Measurements from ENCODE around the gene FGF12. TPM values are rescaled to one million over a fixed set of nuclear protein-coding genes. Genes with fewer than 3 reads are reported as not detected.

FGF12 gene
- total RNA-seq, 1 experiment from 2014 or later: 0.51 TPM

DNA sequence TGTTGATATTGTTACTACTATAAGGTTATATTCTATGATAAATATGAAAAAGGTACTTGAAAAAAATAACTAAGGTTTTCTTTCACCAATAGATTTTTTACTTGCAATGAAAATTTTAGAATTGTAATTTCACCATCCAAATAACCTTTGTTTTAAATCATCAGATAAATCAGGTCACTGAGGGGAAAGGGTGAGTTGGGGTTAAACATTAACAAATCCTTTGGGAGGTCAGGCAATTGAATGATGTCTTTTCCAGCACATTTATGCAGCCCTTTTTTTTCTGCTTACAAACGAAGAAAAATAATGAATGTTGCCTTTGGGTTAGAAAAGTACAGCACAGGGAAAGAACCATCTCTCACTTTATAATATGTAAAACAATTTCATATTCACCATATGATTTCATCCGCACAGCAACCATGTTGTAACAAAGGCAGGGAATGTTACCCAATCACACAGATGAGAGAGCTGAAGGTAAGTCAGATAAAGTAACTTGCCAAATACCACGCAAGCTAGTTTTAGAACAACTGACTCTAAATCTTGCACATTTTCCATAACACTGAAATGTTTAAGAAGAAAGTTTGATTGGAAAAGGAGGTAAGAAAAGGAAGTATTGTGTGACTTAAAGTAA is 151.3 kb downstream of the FGF12 start:
- no peaks in the 10 kb centered on the region for H3K36me3 ChIP-seq (ENCODE audit: control insufficient read depth, insufficient read depth, low read length)
- TF ChIP-seq SIN3A (IDR thresholded peaks at IDR 0.05; ENCODE audit: borderline replicate concordance, insufficient read depth, low read depth, low read length): no peak
- H3K4me3 ChIP-seq (ENCODE audit: low read depth in 2 of 2, low read length in 2 of 2): no peak overlapping the region
- in situ Hi-C loops (cut with HindIII; ENCODE audit: low pct_unique_long_range_greater_than_20kb, low sequenced_read_pairs) (no loop called here), intact Hi-C loops (cut with micrococcal nuclease; ENCODE audit: unreplicated experiment) (no loop called here)
- ATAC-seq (no peak), DNase-seq (ENCODE audit: low read depth, low spot score) (no peak)
- ChIA-PET POLR2A (no interaction called here), CTCF (no interaction called here)
- no TSS peak for BruUV-seq (replicated peaks)
- H3K9me3 ChIP-seq (ENCODE audit: control insufficient read depth, insufficient read depth, low read depth, low read length): no peaks in the 10 kb centered on the region
- H3K4me1 ChIP-seq (ENCODE audit: control insufficient read depth, insufficient read depth, low read length): peaks cover 1% of the 10 kb centered on the region; the same call in 1 of the 2 replicates
- peaks cover 5% of the 10 kb centered on the region for H3K27me3 ChIP-seq (ENCODE audit: control insufficient read depth, insufficient read depth, low read length)
- H3K27ac ChIP-seq (ENCODE audit: low read length): no peak overlapping the region

DNA sequence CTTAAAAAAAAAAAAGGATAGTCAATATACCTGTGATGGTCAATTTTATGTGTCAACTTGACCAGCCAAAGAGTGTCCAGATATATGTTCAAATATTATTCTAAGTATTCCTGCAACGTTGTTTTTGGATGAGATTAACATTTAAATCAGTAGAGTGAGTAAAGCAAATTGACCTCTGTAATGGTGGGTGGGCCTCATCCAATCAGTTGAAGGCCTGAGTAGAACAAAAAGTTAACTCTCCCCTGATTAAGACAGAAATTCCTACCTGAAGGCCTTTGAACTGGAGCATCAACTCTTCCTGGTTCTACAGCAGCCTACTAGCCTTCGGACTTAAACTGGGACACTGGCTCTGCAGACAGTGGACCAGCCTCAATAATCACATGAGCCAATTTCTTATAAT is 154.1 kb downstream of the FGF12 start:
- intact Hi-C loops (cut with micrococcal nuclease; ENCODE audit: unreplicated experiment): loop anchor here (5.0 kb wide), 1 partner anchor 469 kb away; no protein-coding TSS in a partner anchor
- CTCF ChIA-PET: no interaction called here

More for the DNA sequence above, 154.1 kb downstream of the FGF12 start:
- in situ Hi-C loops (cut with HindIII; ENCODE audit: low pct_unique_long_range_greater_than_20kb, low sequenced_read_pairs): no loop called here
- Histone ChIP-seq H3K4me3 (ENCODE audit: low read depth in 2 of 2, low read length in 2 of 2) (no peak overlapping the region), H3K4me1 (ENCODE audit: control insufficient read depth, insufficient read depth, low read length) (peaks cover 5% of the 10 kb centered on the region; the same call in 1 of the 2 replicates), H3K9me3 (ENCODE audit: control insufficient read depth, insufficient read depth, low read depth, low read length) (no peaks in the 10 kb centered on the region), H3K27me3 (ENCODE audit: control insufficient read depth, insufficient read depth, low read length) (peaks cover 5% of the 10 kb centered on the region), H3K36me3 (ENCODE audit: control insufficient read depth, insufficient read depth, low read length) (no peaks in the 10 kb centered on the region), H3K27ac (ENCODE audit: low read length) (no peak overlapping the region)
- ATAC-seq (no peak), DNase-seq (ENCODE audit: low read depth, low spot score) (no peak)
- BruUV-seq (replicated peaks): no TSS peak
- POLR2A ChIA-PET: no interaction called here
- TF ChIP-seq TCF7L2 (IDR thresholded peaks at IDR 0.05; ENCODE audit: low read depth, low read length) (no peak), POLR2AphosphoS5 (IDR thresholded peaks at IDR 0.05; ENCODE audit: low read depth, low read length) (no peak), SIN3A (IDR thresholded peaks at IDR 0.05; ENCODE audit: borderline replicate concordance, insufficient read depth, low read depth, low read length) (no peak)
- TF ChIP-seq, protein P1, sequence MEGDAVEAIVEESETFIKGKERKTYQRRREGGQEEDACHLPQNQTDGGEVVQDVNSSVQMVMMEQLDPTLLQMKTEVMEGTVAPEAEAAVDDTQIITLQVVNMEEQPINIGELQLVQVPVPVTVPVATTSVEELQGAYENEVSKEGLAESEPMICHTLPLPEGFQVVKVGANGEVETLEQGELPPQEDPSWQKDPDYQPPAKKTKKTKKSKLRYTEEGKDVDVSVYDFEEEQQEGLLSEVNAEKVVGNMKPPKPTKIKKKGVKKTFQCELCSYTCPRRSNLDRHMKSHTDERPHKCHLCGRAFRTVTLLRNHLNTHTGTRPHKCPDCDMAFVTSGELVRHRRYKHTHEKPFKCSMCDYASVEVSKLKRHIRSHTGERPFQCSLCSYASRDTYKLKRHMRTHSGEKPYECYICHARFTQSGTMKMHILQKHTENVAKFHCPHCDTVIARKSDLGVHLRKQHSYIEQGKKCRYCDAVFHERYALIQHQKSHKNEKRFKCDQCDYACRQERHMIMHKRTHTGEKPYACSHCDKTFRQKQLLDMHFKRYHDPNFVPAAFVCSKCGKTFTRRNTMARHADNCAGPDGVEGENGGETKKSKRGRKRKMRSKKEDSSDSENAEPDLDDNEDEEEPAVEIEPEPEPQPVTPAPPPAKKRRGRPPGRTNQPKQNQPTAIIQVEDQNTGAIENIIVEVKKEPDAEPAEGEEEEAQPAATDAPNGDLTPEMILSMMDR (IDR thresholded peaks at IDR 0.05): no peak
- TF ChIP-seq, protein P2, sequence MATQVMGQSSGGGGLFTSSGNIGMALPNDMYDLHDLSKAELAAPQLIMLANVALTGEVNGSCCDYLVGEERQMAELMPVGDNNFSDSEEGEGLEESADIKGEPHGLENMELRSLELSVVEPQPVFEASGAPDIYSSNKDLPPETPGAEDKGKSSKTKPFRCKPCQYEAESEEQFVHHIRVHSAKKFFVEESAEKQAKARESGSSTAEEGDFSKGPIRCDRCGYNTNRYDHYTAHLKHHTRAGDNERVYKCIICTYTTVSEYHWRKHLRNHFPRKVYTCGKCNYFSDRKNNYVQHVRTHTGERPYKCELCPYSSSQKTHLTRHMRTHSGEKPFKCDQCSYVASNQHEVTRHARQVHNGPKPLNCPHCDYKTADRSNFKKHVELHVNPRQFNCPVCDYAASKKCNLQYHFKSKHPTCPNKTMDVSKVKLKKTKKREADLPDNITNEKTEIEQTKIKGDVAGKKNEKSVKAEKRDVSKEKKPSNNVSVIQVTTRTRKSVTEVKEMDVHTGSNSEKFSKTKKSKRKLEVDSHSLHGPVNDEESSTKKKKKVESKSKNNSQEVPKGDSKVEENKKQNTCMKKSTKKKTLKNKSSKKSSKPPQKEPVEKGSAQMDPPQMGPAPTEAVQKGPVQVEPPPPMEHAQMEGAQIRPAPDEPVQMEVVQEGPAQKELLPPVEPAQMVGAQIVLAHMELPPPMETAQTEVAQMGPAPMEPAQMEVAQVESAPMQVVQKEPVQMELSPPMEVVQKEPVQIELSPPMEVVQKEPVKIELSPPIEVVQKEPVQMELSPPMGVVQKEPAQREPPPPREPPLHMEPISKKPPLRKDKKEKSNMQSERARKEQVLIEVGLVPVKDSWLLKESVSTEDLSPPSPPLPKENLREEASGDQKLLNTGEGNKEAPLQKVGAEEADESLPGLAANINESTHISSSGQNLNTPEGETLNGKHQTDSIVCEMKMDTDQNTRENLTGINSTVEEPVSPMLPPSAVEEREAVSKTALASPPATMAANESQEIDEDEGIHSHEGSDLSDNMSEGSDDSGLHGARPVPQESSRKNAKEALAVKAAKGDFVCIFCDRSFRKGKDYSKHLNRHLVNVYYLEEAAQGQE (IDR thresholded peaks at IDR 0.05; ENCODE audit: insufficient read depth in 1 of 2, low read depth in 2 of 2, low read length in 1 of 2): no peak

All from Panc1 (cell line).